ENCODE measurements around the gene ZNF256.

DNA sequence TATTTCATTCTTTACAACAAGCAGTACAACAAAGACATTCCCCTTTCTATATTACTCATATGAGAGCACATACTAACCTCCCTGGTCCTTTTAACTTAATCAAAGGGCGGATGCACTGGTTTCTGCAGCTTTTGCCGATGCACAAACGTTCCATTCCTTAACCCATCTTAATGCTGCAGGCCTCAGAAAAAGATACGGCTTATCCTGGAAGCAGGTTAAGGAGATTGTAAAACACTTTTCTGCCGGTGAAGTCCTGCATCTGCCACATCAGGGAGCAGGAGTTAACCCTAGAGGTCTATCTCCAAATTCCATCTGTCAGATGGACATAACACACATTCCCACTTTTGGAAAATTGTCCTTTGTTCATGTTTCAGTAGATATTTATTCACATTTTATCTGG is 47.2 kb downstream of the ZNF256 start:
- TF ChIP-seq, protein P1, sequence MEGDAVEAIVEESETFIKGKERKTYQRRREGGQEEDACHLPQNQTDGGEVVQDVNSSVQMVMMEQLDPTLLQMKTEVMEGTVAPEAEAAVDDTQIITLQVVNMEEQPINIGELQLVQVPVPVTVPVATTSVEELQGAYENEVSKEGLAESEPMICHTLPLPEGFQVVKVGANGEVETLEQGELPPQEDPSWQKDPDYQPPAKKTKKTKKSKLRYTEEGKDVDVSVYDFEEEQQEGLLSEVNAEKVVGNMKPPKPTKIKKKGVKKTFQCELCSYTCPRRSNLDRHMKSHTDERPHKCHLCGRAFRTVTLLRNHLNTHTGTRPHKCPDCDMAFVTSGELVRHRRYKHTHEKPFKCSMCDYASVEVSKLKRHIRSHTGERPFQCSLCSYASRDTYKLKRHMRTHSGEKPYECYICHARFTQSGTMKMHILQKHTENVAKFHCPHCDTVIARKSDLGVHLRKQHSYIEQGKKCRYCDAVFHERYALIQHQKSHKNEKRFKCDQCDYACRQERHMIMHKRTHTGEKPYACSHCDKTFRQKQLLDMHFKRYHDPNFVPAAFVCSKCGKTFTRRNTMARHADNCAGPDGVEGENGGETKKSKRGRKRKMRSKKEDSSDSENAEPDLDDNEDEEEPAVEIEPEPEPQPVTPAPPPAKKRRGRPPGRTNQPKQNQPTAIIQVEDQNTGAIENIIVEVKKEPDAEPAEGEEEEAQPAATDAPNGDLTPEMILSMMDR (conservative IDR thresholded peaks at IDR 0.05; ENCODE audit: low read length) = no peak
- TF ChIP-seq EZH2phosphoT487 (IDR thresholded peaks at IDR 0.05; ENCODE audit: borderline replicate concordance, low read depth, low read length) = no peak

All from OCI-LY7 (cell line).